ENCODE results near the gene SYVN1. TPM values are rescaled to one million over a fixed set of nuclear protein-coding genes. Genes with fewer than 3 reads are reported as not detected.
"Not testable (repeated sequence)": the region's sequence is repeated elsewhere in the genome, so short reads cannot be mapped to it uniquely, and the experiment has no call there.

The SYVN1 gene
- 3.6 TPM for total RNA-seq
- polyA plus RNA-seq: 22.7 TPM
- long read RNA-seq, donor 1: 0 reads
- long read RNA-seq, donor 2: 0 reads
- long read RNA-seq, donor 3, partial matches to known transcripts: 5 of 5 reads
- long read RNA-seq, donor 3, other reads (novel, unspliced or antisense): 0 of 5 reads
- long read RNA-seq, donor 4, partial matches to known transcripts: 0 of 1 reads
- long read RNA-seq, donor 4, other reads (novel, unspliced or antisense): 0 of 1 reads
- long read RNA-seq, donor 5, partial matches to known transcripts: 7 of 10 reads
- long read RNA-seq, donor 5, other reads (novel, unspliced or antisense): 0 of 10 reads
- long read RNA-seq, donor 6, partial matches to known transcripts: 12 of 32 reads
- long read RNA-seq, donor 6, other reads (novel, unspliced or antisense): 15 of 32 reads
- long read RNA-seq, donor 7, partial matches to known transcripts: 0 of 5 reads
- long read RNA-seq, donor 7, other reads (novel, unspliced or antisense): 0 of 5 reads
- long read RNA-seq, donor 8, partial matches to known transcripts: 0 of 2 reads
- long read RNA-seq, donor 8, other reads (novel, unspliced or antisense): 0 of 2 reads
- long read RNA-seq, donor 9, partial matches to known transcripts: 0 of 2 reads
- long read RNA-seq, donor 9, other reads (novel, unspliced or antisense): 0 of 2 reads
- long read RNA-seq, donor 10, partial matches to known transcripts: 56 of 58 reads
- long read RNA-seq, donor 10, other reads (novel, unspliced or antisense): 0 of 58 reads

DNA sequence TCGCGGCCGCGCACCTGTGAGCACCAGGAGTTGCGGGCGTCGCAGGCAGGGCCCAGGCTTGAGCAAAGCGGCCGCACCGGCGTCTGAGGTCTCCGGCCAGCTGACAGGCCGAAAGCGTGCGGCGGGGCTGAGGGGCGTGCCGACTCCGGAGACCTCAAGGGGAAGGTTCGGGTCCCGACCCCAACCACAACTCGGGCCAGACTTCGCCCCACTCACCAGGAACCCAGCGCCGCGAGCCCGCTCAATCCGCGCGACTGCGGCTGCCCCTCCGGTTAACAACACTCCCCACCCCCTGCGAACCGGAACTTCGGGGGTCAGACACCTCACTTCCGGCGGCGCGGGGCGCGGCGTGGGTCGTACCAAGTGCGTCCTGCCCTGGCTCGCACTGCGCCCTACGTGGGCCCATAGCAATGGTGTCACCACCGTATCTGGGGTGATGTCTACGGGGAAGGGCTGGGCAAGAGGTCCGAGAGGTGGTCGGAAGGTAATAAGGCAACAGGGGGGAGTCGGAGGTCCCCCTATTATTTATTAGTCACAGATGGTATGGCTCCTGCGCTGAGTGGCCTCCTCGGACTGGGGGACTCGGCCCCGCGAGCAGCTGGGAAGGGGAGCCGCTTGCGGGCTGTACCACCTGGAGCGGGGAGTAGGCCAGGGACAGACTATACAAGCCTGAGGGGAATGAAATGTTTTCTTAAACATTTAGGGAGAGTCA lies at the start of gene SYVN1:
SYVN1 (minus strand) TSS at position 280 of the 712 bp plus-strand sequence. CDS start 918 bp downstream, outside the sequence.
- H3K9me3 ChIP-seq (ENCODE audit: control insufficient read depth in 2 of 2, insufficient read depth in 1 of 2, low read length in 1 of 2): no peaks in the 10 kb centered on the region
- H3K4me3 ChIP-seq (ENCODE audit: low read length in 2 of 2): peak within 1 kb of the TSS; percentile 79 to 88
- DNase-seq (ENCODE audit: low read depth in 6 of 9, low spot score in 9 of 9): peak in 8 of 9 donors; percentile 79 to 94 (median 88)
- H3K27me3 ChIP-seq (ENCODE audit: control insufficient read depth in 2 of 2, insufficient read depth in 1 of 2, low read length in 1 of 2): no peaks in the 10 kb centered on the region
- under 1% methylated on average over 60 of the region's 60 CpGs for WGBS
- H3K27ac ChIP-seq (ENCODE audit: low read depth in 1 of 2, low read length in 1 of 2): peak within 1 kb of the TSS; percentile 96 to 97
- peaks cover 32 to 34% of the 10 kb centered on the region in 2 donors for H3K36me3 ChIP-seq (ENCODE audit: control insufficient read depth in 2 of 2, insufficient read depth in 2 of 2, low read length in 1 of 2)
- peaks cover 10 to 31% of the 10 kb centered on the region in 2 donors for H3K4me1 ChIP-seq (ENCODE audit: control insufficient read depth in 2 of 2, insufficient read depth in 2 of 2, low read length in 2 of 2)

DNA sequence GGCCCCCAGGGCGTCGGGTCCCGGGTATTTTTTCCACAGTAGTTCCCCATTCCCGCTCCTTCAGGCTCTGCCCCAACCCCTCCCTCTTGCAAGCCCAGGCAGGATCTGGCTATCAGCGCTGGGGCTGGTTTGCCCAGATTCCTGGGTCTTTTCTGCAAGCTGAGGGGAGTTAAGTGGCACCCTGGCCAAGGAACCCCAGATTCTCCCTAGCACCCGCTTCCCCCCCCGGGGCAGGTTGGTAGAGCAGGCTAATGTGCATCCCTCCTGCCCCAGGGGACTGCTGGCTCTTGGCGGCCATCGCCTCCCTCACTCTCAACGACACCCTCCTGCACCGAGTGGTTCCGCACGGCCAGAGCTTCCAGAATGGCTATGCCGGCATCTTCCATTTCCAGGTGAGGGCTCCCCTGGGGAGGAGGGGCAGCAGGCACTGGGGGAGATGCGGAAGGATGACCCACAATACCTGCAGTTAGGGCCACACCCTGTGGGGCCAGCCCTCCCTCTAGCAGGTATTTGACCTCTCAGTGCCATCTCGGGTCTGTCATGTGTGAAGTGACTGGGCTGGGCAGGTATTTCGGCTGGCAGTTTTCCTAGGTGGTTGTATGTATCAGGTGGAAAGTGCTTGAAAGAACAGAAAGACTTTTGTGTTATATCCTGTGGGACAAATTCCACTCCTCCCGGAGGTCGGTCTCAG lies 49.0 kb upstream of the SYVN1 start:
- no peak overlapping the region for H3K27ac ChIP-seq (ENCODE audit: low read depth in 1 of 2, low read length in 1 of 2)
- H3K4me1 ChIP-seq (ENCODE audit: control insufficient read depth in 2 of 2, insufficient read depth in 2 of 2, low read length in 2 of 2): peaks cover 13 to 28% of the 10 kb centered on the region in 2 donors
- 93% methylated on average over 19 of the region's 19 CpGs for WGBS
- H3K9me3 ChIP-seq (ENCODE audit: control insufficient read depth in 2 of 2, insufficient read depth in 1 of 2, low read length in 1 of 2): no peaks in the 10 kb centered on the region
- no peak overlapping the region for H3K4me3 ChIP-seq (ENCODE audit: low read length in 2 of 2)
- peaks cover 27 to 34% of the 10 kb centered on the region in 2 donors for H3K36me3 ChIP-seq (ENCODE audit: control insufficient read depth in 2 of 2, insufficient read depth in 2 of 2, low read length in 1 of 2)
- peaks cover 2 to 14% of the 10 kb centered on the region in 2 donors for H3K27me3 ChIP-seq (ENCODE audit: control insufficient read depth in 2 of 2, insufficient read depth in 1 of 2, low read length in 1 of 2)
- peak in 1 of 9 donors; percentile 6 for DNase-seq (ENCODE audit: low read depth in 6 of 9, low spot score in 9 of 9)

DNA sequence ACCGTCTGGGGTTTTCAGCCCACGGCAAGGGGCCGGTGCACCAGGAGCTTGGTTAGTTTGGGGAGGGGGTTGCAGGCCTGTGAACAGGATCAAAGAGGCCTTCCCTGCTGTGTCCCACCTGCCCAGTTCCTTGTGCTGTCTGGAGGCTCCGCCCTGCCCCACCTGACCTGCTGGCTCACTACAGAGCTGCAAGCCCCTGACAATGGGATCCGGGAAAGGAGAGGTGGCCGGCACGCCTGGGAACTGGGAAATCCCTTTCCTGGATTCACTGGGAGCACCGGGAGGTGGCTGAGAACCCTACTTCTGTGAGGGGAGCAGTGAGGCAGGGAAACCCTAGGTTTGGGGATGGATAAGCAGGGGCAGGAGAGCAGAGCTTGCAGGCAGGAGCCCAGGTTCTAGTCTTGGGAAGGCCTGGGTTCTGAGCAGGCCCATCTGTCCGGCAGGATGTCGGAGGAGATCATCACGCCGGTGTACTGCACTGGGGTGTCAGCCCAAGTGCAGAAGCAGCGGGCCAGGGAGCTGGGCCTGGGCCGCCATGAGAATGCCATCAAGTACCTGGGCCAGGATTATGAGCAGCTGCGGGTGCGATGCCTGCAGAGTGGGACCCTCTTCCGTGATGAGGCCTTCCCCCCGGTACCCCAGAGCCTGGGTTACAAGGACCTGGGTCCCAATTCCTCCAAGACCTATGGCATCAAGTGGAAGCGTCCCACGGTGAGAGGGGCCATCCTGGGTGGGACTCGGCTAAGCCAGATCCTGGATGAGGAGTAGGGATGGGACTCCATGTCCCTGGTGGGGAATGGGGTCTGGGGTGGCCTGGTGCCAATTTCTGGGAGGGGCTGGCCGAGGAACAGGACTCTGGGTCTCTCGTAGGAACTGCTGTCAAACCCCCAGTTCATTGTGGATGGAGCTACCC lies 48.2 kb upstream of the SYVN1 start:
- DNase-seq (ENCODE audit: low read depth in 6 of 9, low spot score in 9 of 9): no peak
- Histone ChIP-seq H3K4me3 (ENCODE audit: low read length in 2 of 2) (peak overlapping the region; percentile 63 to 97), H3K27ac (ENCODE audit: low read depth in 1 of 2, low read length in 1 of 2) (peak overlapping the region; percentile 69 to 76), H3K4me1 (ENCODE audit: control insufficient read depth in 2 of 2, insufficient read depth in 2 of 2, low read length in 2 of 2) (peaks cover 13 to 28% of the 10 kb centered on the region in 2 donors), H3K9me3 (ENCODE audit: control insufficient read depth in 2 of 2, insufficient read depth in 1 of 2, low read length in 1 of 2) (no peaks in the 10 kb centered on the region), H3K36me3 (ENCODE audit: control insufficient read depth in 2 of 2, insufficient read depth in 2 of 2, low read length in 1 of 2) (peaks cover 21 to 27% of the 10 kb centered on the region in 2 donors), H3K27me3 (ENCODE audit: control insufficient read depth in 2 of 2, insufficient read depth in 1 of 2, low read length in 1 of 2) (peaks cover 2 to 14% of the 10 kb centered on the region in 2 donors)
- 65% methylated on average over 23 of the region's 23 CpGs for WGBS

DNA sequence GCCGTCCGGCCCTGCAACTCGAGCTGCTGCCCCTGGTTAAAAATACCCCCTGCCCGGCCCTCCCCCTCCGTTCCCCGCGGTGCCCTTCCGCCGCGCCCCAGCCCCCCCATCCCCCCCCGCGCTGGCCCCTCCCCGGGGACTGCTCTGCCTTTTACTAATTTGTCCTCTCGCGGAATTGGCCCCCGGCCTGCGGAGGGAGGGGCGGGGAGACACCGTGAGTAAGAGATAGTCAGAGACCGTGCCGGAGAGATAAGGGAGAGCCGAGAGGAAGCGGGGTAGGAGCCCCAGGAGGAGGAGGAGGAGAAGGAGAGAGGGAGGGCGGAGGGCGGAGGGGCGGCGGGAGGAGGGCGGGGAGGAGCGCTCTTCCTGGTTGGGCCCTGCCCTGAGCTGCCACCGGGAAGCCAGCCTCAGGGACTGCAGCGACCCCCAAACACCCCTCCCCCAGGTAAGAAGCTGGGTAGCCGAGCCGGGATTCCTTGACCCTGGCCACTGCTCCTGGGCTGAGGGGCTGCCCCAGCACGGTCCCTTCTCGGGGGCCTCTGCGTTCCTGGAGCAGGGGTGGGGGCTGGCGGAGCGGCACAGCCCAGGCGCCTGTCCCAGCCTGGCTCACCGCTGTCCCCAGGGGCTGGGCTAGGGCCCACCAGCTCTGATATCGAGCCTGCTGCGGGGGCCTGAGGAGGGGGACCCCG lies 47.4 kb upstream of the SYVN1 start, which contains the start of gene CAPN1:
CAPN1 (plus strand) TSS at position 360 of the 689 bp plus-strand sequence. CDS start 774 bp downstream, outside the sequence.
- peaks cover 13 to 28% of the 10 kb centered on the region in 2 donors for H3K4me1 ChIP-seq (ENCODE audit: control insufficient read depth in 2 of 2, insufficient read depth in 2 of 2, low read length in 2 of 2)
- peak within 1 kb of the TSS; percentile 63 to 97 for H3K4me3 ChIP-seq (ENCODE audit: low read length in 2 of 2)
- H3K36me3 ChIP-seq (ENCODE audit: control insufficient read depth in 2 of 2, insufficient read depth in 2 of 2, low read length in 1 of 2): peaks cover 14 to 19% of the 10 kb centered on the region in 2 donors
- DNase-seq (ENCODE audit: low read depth in 6 of 9, low spot score in 9 of 9): peak in 6 of 9 donors; percentile 45 to 75 (median 54)
- peak within 1 kb of the TSS; percentile 70 to 76 for H3K27ac ChIP-seq (ENCODE audit: low read depth in 1 of 2, low read length in 1 of 2)
- under 1% methylated on average over 43 of the region's 43 CpGs for WGBS
- H3K9me3 ChIP-seq (ENCODE audit: control insufficient read depth in 2 of 2, insufficient read depth in 1 of 2, low read length in 1 of 2): no peaks in the 10 kb centered on the region
- H3K27me3 ChIP-seq (ENCODE audit: control insufficient read depth in 2 of 2, insufficient read depth in 1 of 2, low read length in 1 of 2): peaks cover 2 to 14% of the 10 kb centered on the region in 2 donors

DNA sequence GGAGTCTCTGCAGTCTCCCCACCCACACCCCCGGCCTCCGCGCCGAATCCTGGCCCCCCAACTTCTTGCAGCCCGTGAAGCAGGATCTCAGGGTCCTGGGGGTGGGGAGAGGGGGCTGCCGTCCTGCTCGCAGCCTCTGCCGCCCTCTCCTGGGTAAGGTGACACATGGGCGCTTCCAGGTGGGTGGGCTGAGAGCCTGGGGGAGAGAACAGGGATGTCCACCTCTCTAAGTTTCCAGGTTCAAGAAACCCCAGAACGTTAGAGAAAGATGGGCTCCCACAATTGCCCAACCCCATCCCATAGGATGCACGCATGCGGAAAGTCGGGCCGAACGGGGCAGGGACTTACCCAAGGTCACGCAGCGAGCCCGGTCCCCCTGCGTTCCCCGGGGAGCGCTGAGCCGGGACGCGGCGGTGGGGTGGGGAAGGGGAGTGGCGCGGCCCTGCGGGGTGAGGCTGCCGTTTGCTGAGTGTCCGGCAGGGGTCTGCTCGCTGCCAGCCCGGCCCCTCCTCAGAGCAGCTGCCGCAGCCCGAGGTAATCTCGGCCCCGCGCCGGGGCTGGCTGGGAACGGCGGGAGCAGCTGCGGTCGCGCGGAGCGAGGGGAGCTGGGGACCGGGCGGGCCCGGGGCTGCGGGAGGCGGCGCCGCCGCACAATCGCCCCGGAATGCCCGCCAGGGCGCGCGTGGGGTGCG lies 46.7 kb upstream of the SYVN1 start:
- Histone ChIP-seq H3K4me1 (ENCODE audit: control insufficient read depth in 2 of 2, insufficient read depth in 2 of 2, low read length in 2 of 2) (peaks cover 13 to 28% of the 10 kb centered on the region in 2 donors), H3K27me3 (ENCODE audit: control insufficient read depth in 2 of 2, insufficient read depth in 1 of 2, low read length in 1 of 2) (peaks cover 2 to 14% of the 10 kb centered on the region in 2 donors), H3K27ac (ENCODE audit: low read depth in 1 of 2, low read length in 1 of 2) (peak overlapping the region in 1 of 2 donors; percentile 70), H3K36me3 (ENCODE audit: control insufficient read depth in 2 of 2, insufficient read depth in 2 of 2, low read length in 1 of 2) (peaks cover 8 to 12% of the 10 kb centered on the region in 2 donors), H3K9me3 (ENCODE audit: control insufficient read depth in 2 of 2, insufficient read depth in 1 of 2, low read length in 1 of 2) (no peaks in the 10 kb centered on the region), H3K4me3 (ENCODE audit: low read length in 2 of 2) (peak overlapping the region; percentile 63 to 97)
- WGBS: under 1% methylated on average over 60 of the region's 60 CpGs
- peak in 6 of 9 donors; percentile 24 to 73 (median 44) for DNase-seq (ENCODE audit: low read depth in 6 of 9, low spot score in 9 of 9)

DNA sequence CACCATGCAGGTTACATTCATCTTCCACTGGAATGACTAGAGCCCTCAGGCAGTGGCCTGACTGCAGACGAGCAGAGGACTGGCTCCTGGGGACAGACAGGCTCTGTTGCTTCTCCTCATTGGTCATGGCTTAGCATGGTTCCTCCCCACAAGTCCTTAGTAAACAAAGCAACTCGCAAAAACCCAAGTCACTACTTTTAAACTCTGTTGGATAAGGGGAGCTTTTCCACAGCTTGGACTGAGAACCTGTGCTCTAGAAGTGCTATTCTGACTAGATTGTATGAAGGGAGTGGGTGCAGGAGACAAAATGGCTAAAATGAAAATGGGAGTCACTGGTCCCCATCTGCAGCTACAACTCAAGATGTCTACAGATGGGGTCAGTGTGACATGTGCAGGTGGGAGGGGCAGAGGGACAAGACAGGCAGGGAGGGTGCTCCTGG lies 40.3 kb upstream of the SYVN1 start:
- WGBS: 92% methylated on average over 2 of the region's 2 CpGs
- H3K27me3 ChIP-seq (ENCODE audit: control insufficient read depth in 2 of 2, insufficient read depth in 1 of 2, low read length in 1 of 2); H3K27ac ChIP-seq (ENCODE audit: low read depth in 1 of 2, low read length in 1 of 2); H3K36me3 ChIP-seq (ENCODE audit: control insufficient read depth in 2 of 2, insufficient read depth in 2 of 2, low read length in 1 of 2); H3K4me1 ChIP-seq (ENCODE audit: control insufficient read depth in 2 of 2, insufficient read depth in 2 of 2, low read length in 2 of 2); H3K4me3 ChIP-seq (ENCODE audit: low read length in 2 of 2); DNase-seq (ENCODE audit: low read depth in 6 of 9, low spot score in 9 of 9); H3K9me3 ChIP-seq (ENCODE audit: control insufficient read depth in 2 of 2, insufficient read depth in 1 of 2, low read length in 1 of 2): not testable (repeated sequence)

DNA sequence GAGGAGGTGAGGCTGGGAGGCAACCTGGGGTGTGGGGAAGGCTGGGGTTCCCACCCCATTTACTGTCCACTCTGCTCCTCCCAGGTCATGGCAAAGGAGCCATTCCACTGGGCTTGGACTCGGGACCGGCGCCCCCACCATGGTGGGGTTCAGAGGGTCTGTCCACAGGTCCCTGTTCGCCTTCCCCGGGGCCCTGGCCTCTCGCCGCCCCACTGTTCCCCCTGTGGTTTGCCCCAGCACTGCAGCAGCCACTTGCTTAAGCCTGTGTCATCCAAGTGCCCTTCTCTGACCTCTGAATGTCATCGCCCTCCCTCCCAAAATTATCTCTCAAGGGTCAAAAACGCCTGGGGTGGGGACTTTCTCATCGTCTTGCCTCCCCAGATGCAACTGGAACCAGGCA lies 38.3 kb upstream of the SYVN1 start:
- H3K4me3 ChIP-seq (ENCODE audit: low read length in 2 of 2): no peak overlapping the region
- H3K27ac ChIP-seq (ENCODE audit: low read depth in 1 of 2, low read length in 1 of 2): no peak overlapping the region
- no peak for DNase-seq (ENCODE audit: low read depth in 6 of 9, low spot score in 9 of 9)
- peaks cover 0 to 6% of the 10 kb centered on the region in 2 donors for H3K4me1 ChIP-seq (ENCODE audit: control insufficient read depth in 2 of 2, insufficient read depth in 2 of 2, low read length in 2 of 2)
- no peaks in the 10 kb centered on the region for H3K27me3 ChIP-seq (ENCODE audit: control insufficient read depth in 2 of 2, insufficient read depth in 1 of 2, low read length in 1 of 2)
- WGBS: 95% methylated on average over 10 of the region's 10 CpGs
- no peaks in the 10 kb centered on the region for H3K9me3 ChIP-seq (ENCODE audit: control insufficient read depth in 2 of 2, insufficient read depth in 1 of 2, low read length in 1 of 2)
- H3K36me3 ChIP-seq (ENCODE audit: control insufficient read depth in 2 of 2, insufficient read depth in 2 of 2, low read length in 1 of 2): no peaks in the 10 kb centered on the region

Data from thymus (tissue), 14 donors.